PFSK-1 (cell line): Measurements from ENCODE around the gene CAMTA1.

Experiments used
- FOXP2 ChIP-seq: optimal IDR thresholded peaks from 2 replicates; pipeline ENCODE3; 2011; ENCODE audit warnings: borderline replicate concordance, control low read depth, inconsistent platforms; ENCODE audit not compliant: insufficient read depth; ENCODE audit errors: extremely low read length, extremely low read depth
- POLR2AphosphoS5 ChIP-seq: IDR thresholded peaks from 2 replicates; pipeline ENCODE4 v1.6.1; 2012; ENCODE audit warnings: low read depth, mild to moderate bottlenecking, control low read depth, low read length, moderate library complexity
- REST ChIP-seq, 2 experiments: IDR thresholded peaks; 2 replicates each; pipeline versions ENCODE4 v1.6.1 to v1.8.0; 2011 to 2012; ENCODE audit warnings: low read depth in 2 of 2, low read length in 2 of 2, control low read depth in 1 of 2, inconsistent platforms in 1 of 2, mild to moderate bottlenecking in 1 of 2, moderate library complexity in 1 of 2; ENCODE audit not compliant: insufficient read depth in 1 of 2
- SIN3A ChIP-seq: IDR thresholded peaks from 2 replicates; pipeline ENCODE4 v1.6.1; 2012; ENCODE audit warnings: mild to moderate bottlenecking, low read length, moderate library complexity, borderline replicate concordance; ENCODE audit not compliant: insufficient read depth
- TAF1 ChIP-seq: IDR thresholded peaks from 2 replicates; pipeline ENCODE4 v1.6.1; 2012; ENCODE audit warnings: low read length, control low read depth, borderline replicate concordance; ENCODE audit not compliant: insufficient read depth

CAMTA1 gene

GRCh38 chr1:7584157-7584556 is 798.9 kb downstream of the CAMTA1 start:
- no peak for TF ChIP-seq REST (IDR thresholded peaks at IDR 0.05; ENCODE audit: insufficient read depth in 1 of 2, low read depth in 2 of 2, low read length in 2 of 2)
- no peak for TF ChIP-seq POLR2AphosphoS5
- no peak for TF ChIP-seq TAF1
- TF ChIP-seq FOXP2, result no peak
- no peak for TF ChIP-seq SIN3A

- TF ChIP-seq REST (IDR thresholded peaks at IDR 0.05; ENCODE audit: insufficient read depth in 1 of 2, low read depth in 2 of 2, low read length in 2 of 2) (no peak), FOXP2 (peak; percentile 37)
These were observed 799.4 kb downstream of the CAMTA1 start for GRCh38 chr1:7584643-7585042.

- TF ChIP-seq TAF1 (no peak), POLR2AphosphoS5 (no peak), FOXP2 (no peak), SIN3A (no peak), REST (IDR thresholded peaks at IDR 0.05; ENCODE audit: insufficient read depth in 1 of 2, low read depth in 2 of 2, low read length in 2 of 2) (no peak)
These were observed 800.1 kb downstream of the CAMTA1 start for GRCh38 chr1:7585216-7585907.

- no peak for TF ChIP-seq TAF1
- no peak for TF ChIP-seq REST (IDR thresholded peaks at IDR 0.05; ENCODE audit: insufficient read depth in 1 of 2, low read depth in 2 of 2, low read length in 2 of 2)
- no peak for TF ChIP-seq FOXP2
- TF ChIP-seq POLR2AphosphoS5, result no peak
- no peak for TF ChIP-seq SIN3A
These were observed 801.0 kb downstream of the CAMTA1 start for GRCh38 chr1:7586031-7586941.
